Measurements from ENCODE around the gene CCDC183. TPM values are rescaled to one million over a fixed set of nuclear protein-coding genes. Genes with fewer than 3 reads are reported as not detected.
"Not testable (repeated sequence)": the region's sequence is repeated elsewhere in the genome, so short reads cannot be mapped to it uniquely, and the experiment has no call there.

Gene CCDC183
- total and polyA plus RNA-seq, 10 of the 15 experiments (the other 5 are each of a cell fraction or from before 2014, with no cell fraction given): 0.04 to 1.2 (median 0.55) TPM; not detected in 5

GRCh38 chr9:136842380-136842948, 46.3 kb downstream of the CCDC183 start, which contains the start of gene AJM1:
AJM1 (plus strand) TSS chr9:136842478; CDS start chr9:136844415, 1,937 bp downstream.
- in situ Hi-C loops (cut with MboI): not testable (repeated sequence)
- TF ChIP-seq PKNOX1 (IDR thresholded peaks at IDR 0.05) (0 out of 2 replicates have a peak, but pooled peaks have one; percentile 8), MLLT1 (IDR thresholded peaks at IDR 0.05) (peak; percentile 40; the same call in 1 of the 2 replicates), MTA3 (IDR thresholded peaks at IDR 0.05; ENCODE audit: borderline replicate concordance, low read length) (0 out of 2 replicates have a peak, but pooled peaks have one; percentile 23), LARP7 (IDR thresholded peaks at IDR 0.05) (0 out of 2 replicates have a peak, but pooled peaks have one; percentile 54), SMC3 (IDR thresholded peaks at IDR 0.05; ENCODE audit: borderline replicate concordance, low read length) (peak; percentile 39), RELB (IDR thresholded peaks at IDR 0.05; ENCODE audit: low read depth) (peak; percentile 82), POLR2AphosphoS2 (IDR thresholded peaks at IDR 0.05; ENCODE audit: low read depth, low read length) (0 out of 2 replicates have a peak, but pooled peaks have one; percentile 31), YY1 (IDR thresholded peaks at IDR 0.05; ENCODE audit: low read depth, low read length) (0 out of 2 replicates have a peak, but pooled peaks have one; percentile 49)
- TF ChIP-seq, protein P1, sequence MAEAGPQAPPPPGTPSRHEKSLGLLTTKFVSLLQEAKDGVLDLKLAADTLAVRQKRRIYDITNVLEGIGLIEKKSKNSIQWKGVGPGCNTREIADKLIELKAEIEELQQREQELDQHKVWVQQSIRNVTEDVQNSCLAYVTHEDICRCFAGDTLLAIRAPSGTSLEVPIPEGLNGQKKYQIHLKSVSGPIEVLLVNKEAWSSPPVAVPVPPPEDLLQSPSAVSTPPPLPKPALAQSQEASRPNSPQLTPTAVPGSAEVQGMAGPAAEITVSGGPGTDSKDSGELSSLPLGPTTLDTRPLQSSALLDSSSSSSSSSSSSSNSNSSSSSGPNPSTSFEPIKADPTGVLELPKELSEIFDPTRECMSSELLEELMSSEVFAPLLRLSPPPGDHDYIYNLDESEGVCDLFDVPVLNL (IDR thresholded peaks at IDR 0.05; ENCODE audit: low read depth, low read length): peak; percentile 34; the same call in 1 of the 2 replicates
- TF ChIP-seq, protein P2, sequence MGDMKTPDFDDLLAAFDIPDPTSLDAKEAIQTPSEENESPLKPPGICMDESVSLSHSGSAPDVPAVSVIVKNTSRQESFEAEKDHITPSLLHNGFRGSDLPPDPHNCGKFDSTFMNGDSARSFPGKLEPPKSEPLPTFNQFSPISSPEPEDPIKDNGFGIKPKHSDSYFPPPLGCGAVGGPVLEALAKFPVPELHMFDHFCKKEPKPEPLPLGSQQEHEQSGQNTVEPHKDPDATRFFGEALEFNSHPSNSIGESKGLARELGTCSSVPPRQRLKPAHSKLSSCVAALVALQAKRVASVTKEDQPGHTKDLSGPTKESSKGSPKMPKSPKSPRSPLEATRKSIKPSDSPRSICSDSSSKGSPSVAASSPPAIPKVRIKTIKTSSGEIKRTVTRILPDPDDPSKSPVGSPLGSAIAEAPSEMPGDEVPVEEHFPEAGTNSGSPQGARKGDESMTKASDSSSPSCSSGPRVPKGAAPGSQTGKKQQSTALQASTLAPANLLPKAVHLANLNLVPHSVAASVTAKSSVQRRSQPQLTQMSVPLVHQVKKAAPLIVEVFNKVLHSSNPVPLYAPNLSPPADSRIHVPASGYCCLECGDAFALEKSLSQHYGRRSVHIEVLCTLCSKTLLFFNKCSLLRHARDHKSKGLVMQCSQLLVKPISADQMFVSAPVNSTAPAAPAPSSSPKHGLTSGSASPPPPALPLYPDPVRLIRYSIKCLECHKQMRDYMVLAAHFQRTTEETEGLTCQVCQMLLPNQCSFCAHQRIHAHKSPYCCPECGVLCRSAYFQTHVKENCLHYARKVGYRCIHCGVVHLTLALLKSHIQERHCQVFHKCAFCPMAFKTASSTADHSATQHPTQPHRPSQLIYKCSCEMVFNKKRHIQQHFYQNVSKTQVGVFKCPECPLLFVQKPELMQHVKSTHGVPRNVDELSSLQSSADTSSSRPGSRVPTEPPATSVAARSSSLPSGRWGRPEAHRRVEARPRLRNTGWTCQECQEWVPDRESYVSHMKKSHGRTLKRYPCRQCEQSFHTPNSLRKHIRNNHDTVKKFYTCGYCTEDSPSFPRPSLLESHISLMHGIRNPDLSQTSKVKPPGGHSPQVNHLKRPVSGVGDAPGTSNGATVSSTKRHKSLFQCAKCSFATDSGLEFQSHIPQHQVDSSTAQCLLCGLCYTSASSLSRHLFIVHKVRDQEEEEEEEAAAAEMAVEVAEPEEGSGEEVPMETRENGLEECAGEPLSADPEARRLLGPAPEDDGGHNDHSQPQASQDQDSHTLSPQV (IDR thresholded peaks at IDR 0.05): 0 out of 2 replicates have a peak, but pooled peaks have one; percentile 80

More at GRCh38 chr9:136842380-136842948, 46.3 kb downstream of the CCDC183 start, which contains the start of gene AJM1:
- under 1% methylated on average over 24 of the region's 27 CpGs for WGBS (ENCODE audit: insufficient coverage, insufficient replicate concordance, low lambda C conversion rate, missing lambda C conversion rate)
- H3K27me3 ChIP-seq (replicated peaks in 1 of 2; ENCODE audit: control insufficient read depth in 2 of 2, insufficient read depth in 2 of 2, low read length in 1 of 2); H3K4me1 ChIP-seq (ENCODE audit: control insufficient read depth, insufficient read depth, low read length); H3K36me3 ChIP-seq (ENCODE audit: control insufficient read depth in 2 of 2, insufficient read depth in 2 of 2, low read length in 1 of 2); BruUV-seq (replicated peaks); H3K79me2 ChIP-seq (ENCODE audit: control insufficient read depth, insufficient read depth, low read length); H4K20me1 ChIP-seq (ENCODE audit: control insufficient read depth, insufficient read depth); H3K9me3 ChIP-seq (replicated peaks; ENCODE audit: control insufficient read depth, insufficient read depth, low read length); intact Hi-C loops (cut with micrococcal nuclease; ENCODE audit: unreplicated experiment); H3K27ac ChIP-seq (ENCODE audit: control insufficient read depth, insufficient read depth): not testable (repeated sequence)
- peak; percentile 96 for FAIRE-seq
- Histone ChIP-seq H3K9ac (ENCODE audit: control insufficient read depth, insufficient read depth, low read length) (peak within 1 kb of the TSS; percentile 22; the same call in 1 of the 2 replicates), H3K4me2 (ENCODE audit: control insufficient read depth, insufficient read depth) (peak within 1 kb of the TSS; percentile 74), H2AFZ (ENCODE audit: control insufficient read depth, low read depth, low read length) (peak within 1 kb of the TSS; percentile 75), H3K4me3 (peak within 1 kb of the TSS; percentile 82; the same call in 1 of the 2 replicates)
- RAD21 ChIA-PET (ENCODE audit: unreplicated experiment): interaction anchor here (0.6 to 4.1 kb wide), 11 partner anchors 33 to 193 kb away, joined by 3 to 16 read pairs (median 4); no protein-coding TSS in a partner anchor
- CTCF ChIA-PET: interaction anchor here (0.6 to 4.5 kb wide), 38 partner anchors 9 to 381 kb away, joined by 3 to 46 read pairs (median 4); partner anchors contain the start of genes FBXW5, FUT7 and TRAF2
- peak; percentile 94 for ATAC-seq
- peak; percentile 21 for DNase-seq (ENCODE audit: low read depth, low spot score)
- POLR2A ChIA-PET: interaction anchor here (0.6 to 1.4 kb wide), 6 partner anchors 17 to 77 kb away, joined by 3 to 9 read pairs (median 4); partner anchors contain the start of gene TRAF2
- SMC1A ChIA-PET (ENCODE audit: uncharacterized antibody, unreplicated experiment): interaction anchor here (0.6 to 2.4 kb wide), 8 partner anchors 29 to 89 kb away, joined by 3 to 6 read pairs (median 3); no protein-coding TSS in a partner anchor
